ENCODE measurements around the gene DEUP1.

- no peak for TF ChIP-seq CTCF (IDR thresholded peaks at IDR 0.05)
- TF ChIP-seq POLR2A (IDR thresholded peaks at IDR 0.05) = no peak
These were observed 41.8 kb upstream of the DEUP1 start for GRCh38 chr11:93288767-93289166.

Measured in breast epithelium (tissue), 3 donors.